SJSA1 (cell line): ENCODE measurements around the gene DAG1. TPM values are rescaled to one million over a fixed set of nuclear protein-coding genes. Genes with fewer than 3 reads are reported as not detected.

Experiments used
- DNase-seq, 2 experiments: peaks; one replicate each; pipeline ENCODE4 v3.0.0-alpha.2; 2015 to 2020; ENCODE audit warnings: low spot score in 2 of 2, low read depth in 1 of 2
- H3K27ac ChIP-seq: fragments of 250-450 bp; sonication (Bioruptor Pico); 2 replicates; pipeline ENCODE4 v1.5.1; 2020; ENCODE audit warnings: mild to moderate bottlenecking, moderate library complexity
- H3K27me3 ChIP-seq: fragments of 250-450 bp; sonication (Bioruptor Pico); replicated peaks from 2 replicates; pipeline ENCODE4 v1.5.1; 2020; ENCODE audit warnings: mild to moderate bottlenecking, moderate library complexity
- H3K36me3 ChIP-seq: fragments of 250-450 bp; sonication (Bioruptor Pico); 2 replicates; pipeline ENCODE4 v1.5.1; 2020; ENCODE audit warnings: mild to moderate bottlenecking
- H3K4me1 ChIP-seq: fragments of 250-450 bp; sonication (Bioruptor Pico); replicated peaks from 2 replicates; pipeline ENCODE4 v1.6.1; 2021; ENCODE audit warnings: mild to moderate bottlenecking
- H3K4me3 ChIP-seq: fragments of 250-450 bp; sonication (Bioruptor Pico); 2 replicates; pipeline ENCODE4 v1.5.1; 2020; ENCODE audit warnings: mild to moderate bottlenecking
- H3K9me3 ChIP-seq: fragments of 250-450 bp; sonication (Bioruptor Pico); replicated peaks from 2 replicates; pipeline ENCODE4 v1.5.1; 2020; ENCODE audit warnings: mild to moderate bottlenecking
- total RNA-seq: library from RNA; depleted of rRNA; stranded (reverse); fragments of >200 nt; shearing (Covaris generic); gene quantifications from 2 replicates; pipeline ENCODE4 v1.2.3, GENCODE V29; 2014; rRNA removed

Gene DAG1
- total RNA-seq, 1 experiment from 2014 or later: 69.5 TPM

DNA sequence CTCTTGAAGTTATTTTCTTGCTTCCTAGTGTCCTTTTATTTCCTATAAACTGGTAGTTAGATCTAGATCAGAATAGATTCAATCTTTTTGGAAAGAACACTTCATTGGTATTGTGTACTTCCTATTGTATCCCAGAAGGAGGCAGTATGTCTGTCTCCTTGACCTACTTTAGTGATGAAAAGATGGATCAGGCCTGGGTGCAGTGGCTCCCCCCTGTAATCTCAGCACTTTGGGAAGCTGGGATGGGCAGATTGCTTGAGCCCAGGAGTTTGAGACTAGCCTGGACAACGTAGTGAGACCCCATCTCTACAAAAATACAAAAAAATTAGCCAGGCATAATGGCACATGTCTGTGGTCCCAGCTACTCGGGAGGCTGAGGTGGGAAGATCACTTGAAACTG is 96.2 kb downstream of the DAG1 start:
- no peak for DNase-seq
- H3K9me3 ChIP-seq: no peaks in the 10 kb centered on the region

GRCh38 chr3:49567406-49567805 is 97.3 kb downstream of the DAG1 start:
- Histone ChIP-seq H3K36me3 (no peaks in the 10 kb centered on the region), H3K4me3 (no peak overlapping the region), H3K4me1 (no peaks in the 10 kb centered on the region), H3K27me3 (no peaks in the 10 kb centered on the region), H3K27ac (no peak overlapping the region), H3K9me3 (no peaks in the 10 kb centered on the region)
- DNase-seq: no peak

More for the DNA sequence above, 96.2 kb downstream of the DAG1 start:
- Histone ChIP-seq H3K36me3 (no peaks in the 10 kb centered on the region), H3K4me1 (no peaks in the 10 kb centered on the region), H3K27me3 (no peaks in the 10 kb centered on the region), H3K4me3 (no peak overlapping the region), H3K27ac (no peak overlapping the region)

DNA sequence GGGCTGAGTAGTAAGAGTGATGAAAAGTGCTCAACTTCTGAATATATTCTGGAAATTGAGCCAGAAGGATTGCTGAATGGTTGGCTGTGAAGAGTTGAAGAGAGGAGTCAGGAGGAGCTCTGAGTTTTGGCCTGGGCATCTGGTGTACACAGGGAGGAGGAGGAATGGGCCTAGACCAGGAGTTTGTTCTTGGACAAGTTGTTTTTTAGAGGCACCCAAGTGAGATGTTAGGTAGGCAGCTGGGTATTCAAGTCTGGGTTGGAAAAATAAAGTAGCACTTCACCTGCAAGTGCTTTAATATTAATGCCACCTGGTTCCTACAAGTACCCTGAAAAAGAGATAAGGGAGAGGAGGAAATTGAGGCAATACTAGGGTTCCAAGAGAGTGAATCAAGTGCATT is 98.9 kb downstream of the DAG1 start:
- H3K36me3 ChIP-seq: no peaks in the 10 kb centered on the region
- H3K4me3 ChIP-seq: no peak overlapping the region
- H3K4me1 ChIP-seq: no peaks in the 10 kb centered on the region
- no peaks in the 10 kb centered on the region for H3K9me3 ChIP-seq
- no peaks in the 10 kb centered on the region for H3K27me3 ChIP-seq
- no peak for DNase-seq
- no peak overlapping the region for H3K27ac ChIP-seq

DNA sequence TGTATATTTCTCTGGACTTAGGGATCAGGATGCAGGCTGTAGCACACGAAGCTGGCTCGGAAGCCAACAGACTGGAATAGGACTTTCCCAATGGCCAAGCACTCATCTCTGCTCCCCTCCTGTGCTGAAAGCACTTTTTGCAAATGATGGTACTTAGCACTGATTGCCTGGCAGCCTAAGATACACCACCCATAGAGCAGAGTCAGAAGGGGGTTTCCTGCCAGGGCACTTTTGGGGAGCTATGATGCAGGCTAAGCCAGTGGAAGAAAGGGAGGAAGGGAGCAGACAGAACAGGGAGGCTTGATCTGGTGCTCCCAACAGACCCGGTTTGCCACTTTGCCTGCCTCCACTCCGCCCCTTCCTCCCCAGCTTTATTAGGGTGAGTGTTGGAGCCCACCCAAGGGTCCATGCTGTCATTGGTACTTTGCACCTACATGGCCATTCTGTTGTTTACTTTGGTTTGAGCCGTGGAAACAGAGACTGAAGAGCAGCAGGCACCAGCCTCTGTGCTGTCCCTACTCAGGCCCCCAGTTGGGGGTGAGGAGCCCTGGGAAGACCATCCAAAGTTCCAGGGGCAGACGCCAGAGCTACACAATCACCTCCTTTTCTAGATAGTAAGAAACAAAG is 100.1 kb downstream of the DAG1 start:
- Histone ChIP-seq H3K4me1 (no peaks in the 10 kb centered on the region), H3K36me3 (no peaks in the 10 kb centered on the region), H3K27ac (no peak overlapping the region), H3K4me3 (no peak overlapping the region), H3K27me3 (no peaks in the 10 kb centered on the region), H3K9me3 (no peaks in the 10 kb centered on the region)
- DNase-seq: no peak

GRCh38 chr3:49582177-49582576 is 112.1 kb downstream of the DAG1 start:
- Histone ChIP-seq H3K27ac (no peak overlapping the region), H3K4me1 (no peaks in the 10 kb centered on the region), H3K4me3 (no peak overlapping the region), H3K36me3 (no peaks in the 10 kb centered on the region), H3K27me3 (no peaks in the 10 kb centered on the region), H3K9me3 (no peaks in the 10 kb centered on the region)
- no peak for DNase-seq

Other genes starting within 250 kb of the DAG1 start
- gene C3orf62, start 193.0 kb upstream of the DAG1 start, total RNA-seq: 0.50 and 2.1 TPM in 2 replicates
- 7.8 and 11.5 TPM in 2 replicates for gene USP4, start 130.2 kb upstream of the DAG1 start, total RNA-seq
- 226 and 326 TPM in 2 replicates for gene GPX1, start 111.9 kb upstream of the DAG1 start, total RNA-seq
- 490 and 775 TPM in 2 replicates for gene RHOA, start 58.3 kb upstream of the DAG1 start, total RNA-seq
- gene TCTA, start 57.8 kb upstream of the DAG1 start, total RNA-seq: 21.6 and 21.7 TPM in 2 replicates
- 0.85 and 1.5 TPM in 2 replicates for gene AMT, start 47.8 kb upstream of the DAG1 start, total RNA-seq
- gene NICN1, start 40.9 kb upstream of the DAG1 start, total RNA-seq: 6.2 TPM in 1 of 2 replicates, not detected in the other
- gene BSN, start 84.2 kb downstream of the DAG1 start, total RNA-seq: 0.05 TPM in 1 of 2 replicates, not detected in the other
- gene APEH, start 204.1 kb downstream of the DAG1 start, total RNA-seq: 97.9 and 135 TPM in 2 replicates
- gene MST1, start 219.2 kb downstream of the DAG1 start, total RNA-seq: 0.50 and 1.2 TPM in 2 replicates
- 6.0 and 17.1 TPM in 2 replicates for gene RNF123, start 219.3 kb downstream of the DAG1 start, total RNA-seq
- gene AMIGO3, start 249.4 kb downstream of the DAG1 start, total RNA-seq: 4.0 and 4.3 TPM in 2 replicates